AG08395 (cell line): Measurements from ENCODE around the gene POLA2.

ENCODE experiments used
- DNase-seq: peaks from one replicate; pipeline ENCODE4 v3.0.0; 2012; ENCODE audit warnings: mixed read lengths, low spot score

The POLA2 gene

GRCh38 chr11:65334696-65335295 is 73.0 kb downstream of the POLA2 start:
- DNase-seq: no peak

GRCh38 chr11:65338676-65339075 is 76.9 kb downstream of the POLA2 start:
- no peak for DNase-seq

DNA sequence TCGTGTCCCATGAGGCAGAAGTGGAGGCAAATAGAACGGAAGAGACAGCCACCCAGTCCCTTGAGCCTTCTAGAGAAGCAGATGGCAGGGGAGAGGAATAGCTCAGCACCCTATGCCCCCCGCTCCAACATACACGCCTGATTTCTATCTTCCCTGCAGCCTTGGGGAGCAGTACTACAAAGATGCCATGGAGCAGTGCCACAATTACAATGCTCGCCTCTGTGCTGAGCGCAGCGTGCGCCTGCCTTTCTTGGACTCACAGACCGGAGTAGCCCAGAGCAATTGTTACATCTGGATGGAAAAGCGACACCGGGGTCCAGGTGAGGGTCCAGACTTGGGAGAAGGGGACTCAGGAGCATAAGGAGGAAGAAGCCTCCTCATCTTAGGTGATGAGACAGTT is 78.5 kb downstream of the POLA2 start:
- DNase-seq: no peak

- no peak for DNase-seq
Observed at GRCh38 chr11:65341856-65342255, 80.1 kb downstream of the POLA2 start.
